Osteocyte (in vitro differentiated cells): Measurements from ENCODE around the gene TMEM8B. TPM values are rescaled to one million over a fixed set of nuclear protein-coding genes. Genes with fewer than 3 reads are reported as not detected.

ENCODE experiments used
- DNase-seq: peaks from one replicate; pipeline ENCODE4 v3.0.0; 2021; ENCODE audit warnings: mixed read lengths; ENCODE audit not compliant: unreplicated experiment; ENCODE audit errors: extremely low spot score
- H3K27ac Mint-ChIP-seq: one replicate; pipeline ENCODE4 v1.8.0; 2021; ENCODE audit warnings: mild to moderate bottlenecking, mixed read lengths; ENCODE audit not compliant: unreplicated experiment
- H3K27me3 Mint-ChIP-seq: one replicate; pipeline ENCODE4 v1.8.0; 2021; ENCODE audit warnings: mixed read lengths; ENCODE audit not compliant: unreplicated experiment
- H3K36me3 Mint-ChIP-seq: one replicate; pipeline ENCODE4 v1.8.0; 2021; ENCODE audit warnings: mixed read lengths; ENCODE audit not compliant: unreplicated experiment
- H3K4me1 Mint-ChIP-seq: one replicate; pipeline ENCODE4 v1.8.0; 2021; ENCODE audit warnings: mixed read lengths; ENCODE audit not compliant: unreplicated experiment
- H3K4me3 Mint-ChIP-seq: one replicate; pipeline ENCODE4 v1.8.0; 2021; ENCODE audit warnings: mild to moderate bottlenecking, moderate library complexity, mixed read lengths; ENCODE audit not compliant: unreplicated experiment
- H3K9me3 Mint-ChIP-seq: one replicate; pipeline ENCODE4 v1.8.0; 2021; ENCODE audit warnings: mixed read lengths; ENCODE audit not compliant: unreplicated experiment
- CTCF ChIP-seq: fragments of 200-600 bp; sonication (generic); IDR thresholded peaks from 2 replicates; pipeline ENCODE4 v1.5.0; 2021; ENCODE audit warnings: antibody characterized with exemption, mild to moderate bottlenecking, moderate library complexity
- total RNA-seq: library from RNA; stranded (reverse); gene quantifications from 2 replicates; pipeline ENCODE4 v1.2.1, GENCODE V29; 2021

Gene TMEM8B
- total RNA-seq, 1 donor from 2014 or later: 29.9 TPM

GRCh38 chr9:35844628-35845270, 15.7 kb downstream of the TMEM8B start:
- no peak overlapping the region for H3K4me3 Mint-ChIP-seq
- no peak for DNase-seq

DNA sequence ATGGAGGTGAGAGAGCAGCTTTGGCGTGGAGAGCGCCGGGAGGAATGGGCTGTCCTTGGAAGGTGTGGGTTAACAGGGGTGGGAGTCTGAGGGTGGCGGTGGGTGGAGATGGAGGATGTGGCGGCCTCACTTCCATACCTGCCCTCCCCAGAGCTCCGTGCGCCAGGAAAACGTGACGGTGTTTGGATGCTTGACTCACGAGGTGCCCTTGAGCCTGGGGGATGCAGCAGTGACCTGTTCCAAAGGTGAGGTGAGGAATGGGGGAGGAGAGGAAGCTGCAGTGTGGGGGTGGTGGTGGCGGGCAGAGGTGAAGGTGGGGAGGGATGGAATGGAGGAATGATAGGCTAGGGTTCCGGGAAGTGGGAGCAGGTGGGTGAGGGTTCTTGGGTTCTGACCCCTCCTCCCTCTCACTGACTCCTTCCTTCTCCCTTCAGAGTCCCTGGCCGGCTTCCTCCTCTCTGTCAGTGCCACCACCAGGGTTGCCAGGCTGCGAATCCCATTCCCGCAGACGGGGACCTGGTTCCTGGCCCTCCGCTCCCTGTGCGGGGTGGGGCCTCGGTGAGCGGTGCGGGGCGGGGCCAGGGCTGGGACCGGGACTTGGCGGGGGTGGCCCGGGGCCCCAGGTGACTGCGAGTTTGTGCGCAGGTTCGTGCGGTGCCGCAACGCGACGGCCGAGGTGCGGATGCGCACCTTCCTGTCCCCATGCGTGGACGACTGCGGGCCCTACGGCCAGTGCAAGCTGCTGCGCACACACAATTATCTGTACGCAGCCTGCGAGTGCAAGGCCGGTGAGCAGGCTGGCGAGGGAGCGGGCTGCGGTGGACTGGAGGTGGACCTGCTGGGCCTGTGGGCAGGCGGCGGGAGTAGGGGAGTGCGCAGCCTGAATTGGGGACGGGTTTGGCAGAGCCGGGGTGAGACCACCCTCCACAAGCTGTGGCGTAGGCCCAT, 17.1 kb downstream of the TMEM8B start:
- Mint-ChIP-seq H3K36me3 (peaks cover 18% of the 10 kb centered on the region), H3K27ac (no peak overlapping the region), H3K4me3 (no peak overlapping the region), H3K4me1 (peaks cover 11% of the 10 kb centered on the region), H3K9me3 (no peaks in the 10 kb centered on the region), H3K27me3 (no peaks in the 10 kb centered on the region)
- no peak for TF ChIP-seq CTCF
- no peak for DNase-seq

More at GRCh38 chr9:35844628-35845270, 15.7 kb downstream of the TMEM8B start:
- H3K4me1 Mint-ChIP-seq: peaks cover 11% of the 10 kb centered on the region
- peaks cover 16% of the 10 kb centered on the region for H3K36me3 Mint-ChIP-seq
- no peak for TF ChIP-seq CTCF
- H3K27ac Mint-ChIP-seq: peak overlapping the region; percentile 27
- H3K9me3 Mint-ChIP-seq: no peaks in the 10 kb centered on the region
- no peaks in the 10 kb centered on the region for H3K27me3 Mint-ChIP-seq

DNA sequence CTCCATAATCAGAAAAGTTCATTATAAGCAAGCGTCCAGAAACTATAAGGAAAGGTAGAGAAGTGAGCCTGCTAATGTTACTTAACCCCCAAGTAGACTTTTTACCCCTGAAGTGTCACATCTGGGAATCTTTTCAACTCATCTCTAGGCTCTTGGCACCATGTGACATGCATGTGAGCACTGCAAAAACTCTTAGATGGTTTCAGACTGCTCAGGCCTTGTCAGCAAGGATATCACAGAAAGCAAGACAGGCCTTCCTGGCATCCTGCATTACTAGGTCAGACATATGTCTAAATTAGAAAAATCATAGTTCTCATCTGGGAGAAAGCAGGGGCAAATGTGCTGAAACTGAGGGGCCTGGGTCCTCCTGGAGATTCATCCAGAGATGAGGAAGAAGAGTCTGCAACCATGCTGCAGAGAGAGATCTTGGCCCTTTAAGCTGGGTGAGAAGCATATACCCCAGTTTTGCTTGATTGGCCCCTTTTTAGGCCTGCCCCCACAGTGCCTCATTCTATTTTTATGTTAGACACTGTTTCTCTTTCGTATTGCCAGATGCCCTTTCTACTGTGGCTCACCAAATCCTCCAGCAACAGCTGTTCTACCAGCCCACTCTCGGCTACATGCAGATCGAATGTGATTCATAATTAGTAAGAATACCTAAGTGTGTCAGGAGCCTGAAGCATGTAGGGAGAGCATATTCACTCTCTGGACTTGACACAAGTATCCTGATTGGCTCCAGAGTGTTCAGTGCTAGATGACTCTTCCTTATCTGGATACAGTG, 19.0 kb downstream of the TMEM8B start:
- Mint-ChIP-seq H3K4me1 (peaks cover 11% of the 10 kb centered on the region), H3K4me3 (no peak overlapping the region), H3K27me3 (no peaks in the 10 kb centered on the region), H3K27ac (no peak overlapping the region), H3K9me3 (no peaks in the 10 kb centered on the region), H3K36me3 (peaks cover 21% of the 10 kb centered on the region)
- no peak for DNase-seq
- TF ChIP-seq CTCF: no peak

DNA sequence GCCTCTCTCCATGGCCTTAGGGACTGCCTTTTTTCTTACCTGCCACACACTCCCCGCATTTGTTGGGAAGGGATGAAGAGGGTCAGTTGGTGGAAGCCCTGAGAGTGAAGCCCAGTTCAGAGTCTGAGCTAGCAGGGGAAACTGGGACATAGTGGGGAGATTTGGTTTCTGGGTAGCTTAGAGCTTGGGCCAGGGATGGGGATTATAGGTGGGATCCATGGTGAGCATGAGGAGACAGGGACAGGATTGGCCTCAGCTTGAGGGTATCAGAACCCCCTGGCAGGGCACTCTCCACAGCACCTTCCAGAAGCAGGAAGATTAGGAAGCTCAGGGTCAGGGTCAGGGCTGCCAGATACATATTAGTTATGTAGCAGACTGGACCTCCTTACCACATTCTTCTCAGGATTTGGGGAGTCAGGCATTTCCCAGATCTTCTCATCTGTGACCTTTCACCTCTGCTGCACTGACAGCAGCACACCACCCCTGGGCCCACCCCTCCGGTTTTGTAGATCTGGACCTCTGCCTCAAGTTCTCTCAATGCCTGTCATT, 23.3 kb downstream of the TMEM8B start:
- H3K4me1 Mint-ChIP-seq: no peaks in the 10 kb centered on the region
- no peak overlapping the region for H3K27ac Mint-ChIP-seq
- no peaks in the 10 kb centered on the region for H3K9me3 Mint-ChIP-seq
- no peak overlapping the region for H3K4me3 Mint-ChIP-seq
- DNase-seq: peak; percentile 51
- H3K36me3 Mint-ChIP-seq: peaks cover 26% of the 10 kb centered on the region
- no peaks in the 10 kb centered on the region for H3K27me3 Mint-ChIP-seq
- TF ChIP-seq CTCF: no peak
